Common myeloid progenitor, CD34-positive (primary cell): Measurements from ENCODE around the gene AGBL1.

Experiments
- CTCF ChIA-PET: fragments of 350-600 bp; sonication (Branson Sonifier 250); formaldehyde crosslinking; loops from one replicate; lab custom pipeline; 2021; ENCODE audit warnings: antibody characterized with exemption; lab: Charles Lee
- POLR2A ChIA-PET: fragments of 350-600 bp; sonication (Branson Sonifier 250); formaldehyde crosslinking; loops from one replicate; lab custom pipeline; 2021; ENCODE audit warnings: antibody characterized with exemption; lab: Charles Lee
- DNase-seq, 3 donors: peaks; one replicate each; pipeline versions ENCODE4 v3.0.0 to v3.0.0-alpha.2; 2013
- H3K27ac ChIP-seq, 2 experiments: 1 replicate in 1 of 2; 2 replicates in 1 of 2; pipeline ENCODE4 v1.7.0; 2013; ENCODE audit warnings: inconsistent platforms in 2 of 2, low read length in 2 of 2, mild to moderate bottlenecking in 2 of 2, low read depth in 1 of 2, moderate library complexity in 1 of 2; ENCODE audit not compliant: severe bottlenecking in 2 of 2, insufficient read depth in 1 of 2, poor library complexity in 1 of 2
- H3K27me3 ChIP-seq, 5 experiments: replicated peaks in 2 of 5; 1 replicate in 3 of 5; 2 replicates in 2 of 5; pipeline versions ENCODE4 v1.6.1 to v1.7.0; 2013; ENCODE audit warnings: low read length in 4 of 5, mild to moderate bottlenecking in 2 of 5, moderate library complexity in 2 of 5, inconsistent platforms in 1 of 5; ENCODE audit not compliant: insufficient read depth in 5 of 5, control insufficient read depth in 4 of 5
- H3K36me3 ChIP-seq, 4 experiments: 1 replicate in 2 of 4; 2 replicates in 2 of 4; pipeline versions ENCODE4 v1.6.1 to v1.7.0; 2013; ENCODE audit warnings: low read length in 3 of 4, control low read depth in 1 of 4, mild to moderate bottlenecking in 1 of 4; ENCODE audit not compliant: control insufficient read depth in 4 of 4, insufficient read depth in 4 of 4
- H3K4me1 ChIP-seq, 4 experiments: 1 replicate in 3 of 4; 2 replicates in 1 of 4; pipeline versions ENCODE4 v1.6.1 to v1.7.1; 2013; ENCODE audit warnings: low read length in 3 of 4, mild to moderate bottlenecking in 3 of 4, control low read depth in 1 of 4, inconsistent platforms in 1 of 4, moderate library complexity in 1 of 4; ENCODE audit not compliant: control insufficient read depth in 4 of 4, insufficient read depth in 4 of 4; ENCODE audit errors: control extremely low read depth in 1 of 4
- H3K4me3 ChIP-seq, 7 experiments: 1 replicate in 4 of 7; 2 replicates in 3 of 7; pipeline versions ENCODE4 v1.5.1 to v1.7.0; 2013; ENCODE audit warnings: mild to moderate bottlenecking in 7 of 7, low read length in 6 of 7, moderate library complexity in 6 of 7, inconsistent platforms in 2 of 7, low read depth in 2 of 7, control low read depth in 1 of 7; ENCODE audit not compliant: insufficient read depth in 4 of 7, control insufficient read depth in 1 of 7; ENCODE audit errors: extremely low read depth in 1 of 7
- H3K9me3 ChIP-seq, 5 experiments: 1 replicate in 4 of 5; 2 replicates in 1 of 5; pipeline versions ENCODE4 v1.6.1 to v1.7.1; 2013; ENCODE audit warnings: low read length in 4 of 5, mild to moderate bottlenecking in 2 of 5, inconsistent platforms in 1 of 5, low read depth in 1 of 5, moderate library complexity in 1 of 5; ENCODE audit not compliant: control insufficient read depth in 4 of 5, insufficient read depth in 2 of 5; ENCODE audit errors: control extremely low read depth in 1 of 5
- WGBS: methylation state at CpG from one replicate; pipeline ENCODE4 v1.1.5; 2013; ENCODE audit not compliant: insufficient coverage; 5-methylcytosine and 5-hydroxymethylcytosine counted together

The AGBL1 gene

GRCh38 chr15:86362555-86362954 lies 282.9 kb downstream of the AGBL1 start:
- CTCF ChIA-PET = no interaction called here
- peaks cover 0 to 5% (median 0%) of the 10 kb centered on the region in 5 experiments for H3K9me3 ChIP-seq
- POLR2A ChIA-PET = no interaction called here

DNA sequence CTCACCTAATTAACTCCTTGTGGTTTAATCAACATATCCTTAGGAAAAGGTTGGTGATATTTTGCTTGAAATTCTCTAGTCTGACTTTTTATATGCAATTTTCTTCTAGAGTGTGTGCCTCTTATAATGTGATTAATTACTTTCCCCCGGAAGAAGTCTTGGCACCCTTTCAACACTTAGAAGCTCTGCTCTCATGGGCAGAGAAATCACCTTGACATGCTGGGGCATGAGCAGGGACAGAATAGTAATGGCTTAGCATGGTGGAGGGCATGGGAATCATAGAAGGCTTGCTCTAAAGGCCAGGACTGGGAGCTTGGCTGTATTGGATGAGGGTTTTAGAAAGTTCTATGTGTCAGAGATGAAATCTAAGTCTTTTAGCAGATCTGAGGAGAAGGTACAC lies 293.5 kb downstream of the AGBL1 start:
- no peaks in the 10 kb centered on the region for H3K4me1 ChIP-seq
- ChIA-PET POLR2A (no interaction called here), CTCF (no interaction called here)
- no peaks in the 10 kb centered on the region for H3K27me3 ChIP-seq
- no peak for DNase-seq
- no peak overlapping the region for H3K27ac ChIP-seq
- no peaks in the 10 kb centered on the region for H3K36me3 ChIP-seq
- WGBS = no CpG with 5 or more reads among the region's 1 CpG
- no peaks in the 10 kb centered on the region for H3K9me3 ChIP-seq
- H3K4me3 ChIP-seq = no peak overlapping the region

More at GRCh38 chr15:86362555-86362954, 282.9 kb downstream of the AGBL1 start:
- Histone ChIP-seq H3K27me3 (no peaks in the 10 kb centered on the region), H3K36me3 (no peaks in the 10 kb centered on the region), H3K4me1 (no peaks in the 10 kb centered on the region), H3K27ac (no peak overlapping the region), H3K4me3 (no peak overlapping the region)
- no peak for DNase-seq

GRCh38 chr15:86375733-86376280 lies 296.1 kb downstream of the AGBL1 start:
- 100% methylated on average over 1 of the region's 1 CpG for WGBS
- H3K9me3 ChIP-seq = no peaks in the 10 kb centered on the region
- H3K4me3 ChIP-seq = no peak overlapping the region
- no peak for DNase-seq
- no peaks in the 10 kb centered on the region for H3K4me1 ChIP-seq
- H3K36me3 ChIP-seq = no peaks in the 10 kb centered on the region
- POLR2A ChIA-PET = no interaction called here
- CTCF ChIA-PET = no interaction called here
- no peaks in the 10 kb centered on the region for H3K27me3 ChIP-seq
- H3K27ac ChIP-seq = no peak overlapping the region

- POLR2A ChIA-PET = no interaction called here
- no CpG with 5 or more reads among the region's 1 CpG for WGBS
- no peaks in the 10 kb centered on the region for H3K4me1 ChIP-seq
- no peaks in the 10 kb centered on the region for H3K27me3 ChIP-seq
- no peak for DNase-seq
- H3K4me3 ChIP-seq = no peak overlapping the region
- CTCF ChIA-PET = no interaction called here
- no peaks in the 10 kb centered on the region for H3K9me3 ChIP-seq
- no peaks in the 10 kb centered on the region for H3K36me3 ChIP-seq
- no peak overlapping the region for H3K27ac ChIP-seq
Measured at GRCh38 chr15:86377914-86378313, 298.2 kb downstream of the AGBL1 start.

DNA sequence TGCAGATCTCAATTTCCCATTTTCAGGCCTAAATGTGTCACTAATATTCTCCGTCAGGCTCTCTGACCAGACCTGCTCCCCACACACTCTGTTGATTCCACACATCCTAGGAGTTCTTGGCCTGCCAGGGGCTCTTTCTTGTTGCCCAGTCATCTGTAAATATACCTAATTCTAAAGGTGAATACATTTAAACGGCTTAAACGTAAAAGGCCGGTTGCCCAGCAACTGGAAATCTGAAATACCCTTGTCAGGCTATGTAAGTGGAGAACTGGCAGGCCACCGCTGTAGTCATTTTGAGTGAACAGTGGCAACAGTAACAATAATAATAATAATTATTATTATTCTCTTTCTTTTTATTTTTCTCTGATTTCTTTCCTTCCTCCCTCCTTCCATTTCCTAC lies 302.7 kb downstream of the AGBL1 start:
- Histone ChIP-seq H3K4me3 (no peak overlapping the region), H3K36me3 (no peaks in the 10 kb centered on the region), H3K27ac (no peak overlapping the region), H3K27me3 (no peaks in the 10 kb centered on the region), H3K9me3 (no peaks in the 10 kb centered on the region), H3K4me1 (no peaks in the 10 kb centered on the region)
- ChIA-PET POLR2A (interaction anchor here (0.6 kb wide), 1 partner anchor 52 kb away, joined by 8 read pairs; no protein-coding TSS in a partner anchor), CTCF (no interaction called here)
- no peak for DNase-seq
- WGBS = 80% methylated on average over 3 of the region's 5 CpGs

DNA sequence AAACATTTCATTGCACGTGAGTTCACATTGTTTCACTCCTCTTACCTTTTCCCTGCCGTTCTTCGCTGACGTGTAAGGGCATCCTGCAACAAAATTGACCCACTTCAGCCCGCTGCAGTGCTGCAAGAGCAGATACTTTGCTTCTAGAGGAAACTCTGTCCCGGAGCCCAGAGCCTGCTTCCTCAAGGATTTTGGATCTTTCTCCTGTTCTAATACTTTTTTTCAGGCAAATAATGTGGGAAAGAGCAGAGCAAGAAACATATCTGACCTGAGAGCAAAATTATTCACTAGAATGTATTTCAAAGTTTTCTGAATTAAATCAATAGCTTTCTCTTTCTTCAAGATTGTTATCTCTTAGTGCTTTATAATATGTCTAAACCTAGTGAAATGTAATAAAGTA lies 303.9 kb downstream of the AGBL1 start:
- WGBS = 100% methylated on average over 6 of the region's 6 CpGs
- Histone ChIP-seq H3K27me3 (peaks cover 0 to 3% (median 0%) of the 10 kb centered on the region in 5 experiments), H3K27ac (no peak overlapping the region), H3K4me1 (no peaks in the 10 kb centered on the region), H3K4me3 (no peak overlapping the region), H3K36me3 (no peaks in the 10 kb centered on the region), H3K9me3 (no peaks in the 10 kb centered on the region)
- POLR2A ChIA-PET = no interaction called here
- CTCF ChIA-PET = no interaction called here
- DNase-seq = no peak

- H3K9me3 ChIP-seq = no peaks in the 10 kb centered on the region
- POLR2A ChIA-PET = no interaction called here
- no peaks in the 10 kb centered on the region for H3K4me1 ChIP-seq
- H3K36me3 ChIP-seq = no peaks in the 10 kb centered on the region
- peaks cover 0 to 3% (median 0%) of the 10 kb centered on the region in 5 experiments for H3K27me3 ChIP-seq
- WGBS = no CpG with 5 or more reads among the region's 6 CpGs
- H3K4me3 ChIP-seq = no peak overlapping the region
- H3K27ac ChIP-seq = no peak overlapping the region
- DNase-seq = no peak
- CTCF ChIA-PET = no interaction called here
Measured at GRCh38 chr15:86384186-86384585, 304.5 kb downstream of the AGBL1 start.
